NCI-H774 (cell line): Measurements from ENCODE around the gene RGS1.

Experiments
- DNase-seq: peaks from one replicate; lab custom pipeline; 2025; lab: John Stamatoyannopoulos, UW

RGS1 gene

GRCh38 chr1:192581131-192581927, 5.8 kb downstream of the RGS1 start:
- DNase-seq: no peak

GRCh38 chr1:192584866-192585265, 9.3 kb downstream of the RGS1 start:
- no peak for DNase-seq

- DNase-seq: no peak
Observed at GRCh38 chr1:192587386-192588266, 12.1 kb downstream of the RGS1 start.

DNA sequence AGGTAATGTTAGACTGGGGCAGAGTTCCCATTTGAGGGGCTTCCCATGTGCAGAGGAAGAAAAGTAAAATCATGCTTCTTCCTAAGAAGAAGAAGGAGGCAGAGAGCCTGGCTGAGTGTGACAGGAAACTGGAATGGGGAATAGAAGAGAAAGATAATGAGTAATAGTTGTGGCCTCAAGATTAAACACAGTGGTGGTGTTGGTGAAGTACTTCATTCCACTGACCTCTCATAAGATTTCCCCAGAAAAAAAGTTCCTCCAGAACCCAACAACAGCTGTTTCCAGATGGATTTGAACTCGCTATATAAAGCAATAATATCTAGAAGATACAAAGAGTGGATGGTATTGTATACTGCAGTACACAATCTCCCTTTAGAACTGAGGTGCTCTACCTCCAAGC, 13.0 kb downstream of the RGS1 start:
- DNase-seq: no peak

DNA sequence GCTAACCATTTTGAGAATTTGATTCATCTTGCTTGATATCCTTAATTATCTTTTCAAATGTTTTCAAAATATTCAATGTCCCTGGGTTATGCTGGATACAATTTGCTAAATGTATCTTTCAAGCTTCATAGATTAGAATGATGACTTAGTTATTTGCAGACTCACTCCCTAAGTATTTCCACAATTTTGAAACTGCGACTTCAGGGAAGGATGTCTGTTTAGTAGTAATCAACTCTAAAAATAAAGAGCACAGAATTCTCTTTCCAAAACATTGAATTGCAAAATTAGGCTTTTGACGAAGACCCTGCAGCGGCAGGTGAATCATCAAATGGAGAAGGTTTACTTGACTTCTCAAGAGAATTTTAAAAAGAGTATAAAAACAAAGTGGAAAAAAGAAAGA, 14.2 kb downstream of the RGS1 start:
- DNase-seq: no peak

DNA sequence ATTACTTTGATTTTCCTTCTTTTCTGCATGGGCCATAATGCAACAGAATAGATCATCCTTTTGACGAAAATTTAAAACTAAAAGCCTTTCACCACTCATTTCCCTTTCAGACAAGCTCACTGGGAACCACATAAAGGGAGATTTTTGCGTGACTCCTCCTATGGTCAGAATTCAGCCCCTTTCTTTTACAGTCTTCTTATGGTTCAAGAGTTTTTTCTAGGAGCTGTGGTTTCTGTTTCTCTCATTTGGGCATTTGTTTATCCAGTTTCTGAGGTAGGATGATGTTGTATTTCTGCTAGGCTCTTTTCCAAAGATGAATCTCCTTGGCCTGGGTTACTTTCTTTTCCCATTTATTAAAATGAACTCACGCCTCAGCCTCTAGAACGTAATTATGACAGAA, 16.9 kb downstream of the RGS1 start:
- DNase-seq: no peak

DNA sequence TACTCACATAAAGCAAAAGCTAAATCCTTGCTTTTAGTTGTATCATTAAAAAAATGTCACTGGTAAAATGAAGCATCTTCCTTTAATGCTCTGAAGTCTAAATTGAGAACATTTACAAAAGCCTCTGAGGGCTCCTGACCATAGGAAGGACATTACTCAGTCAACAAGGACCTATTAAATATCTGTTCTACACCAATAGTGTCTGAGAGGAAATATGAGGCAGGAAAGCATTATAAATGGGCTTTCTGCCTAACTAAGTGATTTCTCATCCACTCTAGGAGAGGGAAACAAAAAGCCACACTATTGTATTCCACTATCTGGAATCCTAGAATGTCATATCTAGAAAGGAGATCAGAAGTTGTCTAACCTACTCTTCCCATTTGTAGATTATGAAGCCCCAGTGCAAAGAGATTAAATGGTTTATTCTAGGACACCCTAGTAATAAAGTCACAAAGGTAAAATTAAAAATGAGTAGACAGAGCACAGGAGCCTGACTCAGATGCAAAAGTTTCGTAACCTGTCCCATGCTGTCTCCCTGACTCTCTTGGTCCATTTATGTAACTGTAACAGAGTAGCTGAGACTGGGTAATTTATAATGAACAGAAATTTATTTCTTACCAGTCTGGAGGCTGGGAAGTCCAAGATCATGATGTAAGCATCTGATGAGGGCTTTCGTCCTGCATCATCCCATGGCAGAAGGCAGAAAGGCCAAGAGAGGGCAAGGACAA, 17.6 kb downstream of the RGS1 start:
- DNase-seq: no peak

DNA sequence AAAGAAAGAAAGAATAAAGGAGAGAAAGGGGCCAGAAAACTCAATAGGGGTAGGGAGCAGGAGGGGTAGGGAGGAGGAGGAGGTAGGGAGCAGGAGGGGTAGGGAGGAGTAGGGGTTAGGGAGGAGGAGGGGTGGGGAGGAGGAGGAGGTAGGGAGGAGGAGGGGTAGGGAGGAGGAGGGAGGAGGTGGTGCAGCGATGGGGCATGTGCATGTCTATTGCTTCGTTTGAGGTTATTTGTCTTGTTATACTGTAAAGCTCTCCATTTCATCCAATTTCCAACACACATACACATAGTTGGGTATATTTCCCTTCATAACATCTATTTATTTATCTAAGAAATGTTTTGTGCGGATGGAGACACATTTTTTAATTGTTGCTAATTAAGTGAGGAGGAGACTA, 19.7 kb downstream of the RGS1 start:
- no peak for DNase-seq

- no peak for DNase-seq
Observed at GRCh38 chr1:192598589-192598988, 23.0 kb downstream of the RGS1 start.

DNA sequence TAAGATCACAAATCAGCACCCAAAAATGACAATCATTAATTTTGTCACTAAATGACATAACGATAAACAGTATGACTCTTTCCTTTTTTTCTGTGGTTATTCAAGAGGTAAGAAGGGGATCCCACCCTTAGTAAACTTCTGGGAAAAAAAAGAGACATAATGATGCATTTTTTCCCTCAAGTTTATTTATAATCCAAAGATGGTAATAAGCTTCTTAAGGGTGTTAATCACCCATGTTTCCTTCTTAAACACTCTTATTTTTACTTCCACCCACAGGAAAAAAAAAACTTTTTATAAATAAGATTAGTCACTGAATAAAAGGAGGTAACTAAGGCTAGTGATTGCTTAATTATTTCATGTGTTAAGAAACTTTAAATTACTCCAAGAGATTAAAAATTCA, 24.7 kb downstream of the RGS1 start:
- DNase-seq: no peak

- DNase-seq: no peak
Observed at GRCh38 chr1:192601143-192601542, 25.6 kb downstream of the RGS1 start.

- no peak for DNase-seq
Observed at GRCh38 chr1:192601567-192601966, 26.0 kb downstream of the RGS1 start.

- no peak for DNase-seq
Observed at GRCh38 chr1:192602757-192603156, 27.2 kb downstream of the RGS1 start.

GRCh38 chr1:192603218-192603787, 27.7 kb downstream of the RGS1 start:
- no peak for DNase-seq

GRCh38 chr1:192604979-192605620, 29.5 kb downstream of the RGS1 start:
- no peak for DNase-seq

DNA sequence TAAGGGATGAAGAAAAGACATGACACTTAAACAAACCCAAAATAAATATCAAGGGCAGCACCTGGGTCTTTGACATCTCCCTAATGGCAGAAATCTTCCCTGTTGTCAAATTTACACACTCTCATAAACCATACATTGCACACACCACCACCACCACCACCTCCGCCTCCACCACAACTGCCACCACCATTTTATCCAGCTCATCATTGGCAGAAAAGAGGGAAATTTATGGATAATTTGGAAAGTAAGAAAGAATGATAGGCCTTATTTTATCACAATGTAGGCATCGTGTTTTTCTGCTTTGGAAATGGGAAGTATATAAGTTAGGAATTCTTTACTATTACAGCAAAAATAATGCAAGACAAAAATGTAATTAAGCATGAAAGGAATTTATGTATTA, 33.1 kb downstream of the RGS1 start:
- DNase-seq: no peak

- no peak for DNase-seq
Observed at GRCh38 chr1:192609110-192610079, 33.8 kb downstream of the RGS1 start.

GRCh38 chr1:192610112-192610889, 34.7 kb downstream of the RGS1 start:
- DNase-seq: no peak

GRCh38 chr1:192615055-192615454, 39.5 kb downstream of the RGS1 start:
- DNase-seq: no peak
